PC-3 (cell line): ENCODE data around the gene SGTA. TPM values are rescaled to one million over a fixed set of nuclear protein-coding genes. Genes with fewer than 3 reads are reported as not detected.

Experiments used
- ATAC-seq: fragments of 200-7000 bp; cut with Tn5 transposase; 2 replicates; pipeline ENCODE4 v1.9.1; 2020; ENCODE audit warnings: mild to moderate bottlenecking, moderate library complexity
- BruUV-seq: library from RNA; stranded (reverse); fragments of 400-500 nt; replicated peaks from 2 replicates; lab custom pipeline; 2021; lab: Mats Ljungman, UMichigan
- CTCF ChIA-PET: fragments of 300-600 bp; sonication (Branson Sonifier 250); formaldehyde crosslinking; loops from one replicate; lab custom pipeline; 2022; ENCODE audit warnings: antibody characterized with exemption; lab: Charles Lee
- POLR2A ChIA-PET: fragments of 300-600 bp; sonication (Branson Sonifier 250); formaldehyde crosslinking; loops from one replicate; lab custom pipeline; 2022; ENCODE audit warnings: antibody characterized with exemption; ENCODE audit not compliant: unreplicated experiment; lab: Charles Lee
- DNase-seq: peaks from one replicate; pipeline ENCODE4 v3.0.0-alpha.2; 2015
- H2AFZ ChIP-seq: fragments of 300-600 bp; sonication (generic); 2 replicates; pipeline ENCODE4 v1.6.0; 2016; ENCODE audit warnings: antibody characterized with exemption, low read length
- H3F3A ChIP-seq: fragments of 300-600 bp; sonication (generic); one replicate; pipeline ENCODE4 v1.6.0; 2017; ENCODE audit warnings: antibody characterized with exemption, low read length, control low read depth, mild to moderate bottlenecking; ENCODE audit not compliant: unreplicated experiment
- H3K27ac ChIP-seq: fragments of 300-600 bp; sonication (generic); 2 replicates; pipeline ENCODE4 v1.5.1; 2016; ENCODE audit warnings: mild to moderate bottlenecking, low read length
- H3K27me3 ChIP-seq: fragments of 300-600 bp; sonication (generic); 2 replicates; pipeline ENCODE4 v1.6.1; 2016; ENCODE audit warnings: low read length, mixed read lengths
- H3K36me3 ChIP-seq: fragments of 300-600 bp; sonication (generic); 2 replicates; pipeline ENCODE4 v1.6.1; 2016; ENCODE audit warnings: low read depth, mixed run types, low read length, mixed read lengths
- H3K4me1 ChIP-seq: fragments of 300-600 bp; sonication (generic); 2 replicates; pipeline ENCODE4 v1.5.1; 2016; ENCODE audit warnings: low read length; ENCODE audit not compliant: insufficient read depth
- H3K4me2 ChIP-seq: fragments of 300-600 bp; sonication (generic); 2 replicates; pipeline ENCODE4 v1.6.0; 2016; ENCODE audit warnings: low read length
- H3K4me3 ChIP-seq: fragments of 300-600 bp; sonication (generic); 2 replicates; pipeline ENCODE4 v1.5.1; 2016; ENCODE audit warnings: mild to moderate bottlenecking, low read length, mixed read lengths
- H3K79me2 ChIP-seq: fragments of 300-600 bp; sonication (generic); 2 replicates; pipeline ENCODE4 v1.6.1; 2017; ENCODE audit warnings: low read length, mixed read lengths
- H3K9ac ChIP-seq: fragments of 300-600 bp; sonication (generic); 2 replicates; pipeline ENCODE4 v1.6.0; 2016; ENCODE audit warnings: mild to moderate bottlenecking, low read length
- H3K9me2 ChIP-seq: fragments of 300-600 bp; sonication (generic); replicated peaks from 2 replicates; pipeline ENCODE4 v1.6.1; 2016; ENCODE audit warnings: mixed run types, low read length, mixed read lengths
- H3K9me3 ChIP-seq: fragments of 300-600 bp; sonication (generic); 2 replicates; pipeline ENCODE4 v1.6.1; 2016; ENCODE audit warnings: low read length, mixed read lengths
- H4K20me1 ChIP-seq: fragments of 300-600 bp; sonication (generic); 2 replicates; pipeline ENCODE4 v1.6.1; 2016; ENCODE audit warnings: low read length, mixed read lengths
- CTCF ChIP-seq: fragments of 300-600 bp; sonication (generic); conservative IDR thresholded peaks from 2 replicates; pipeline ENCODE4 v1.5.1; 2017; ENCODE audit warnings: antibody characterized with exemption, low read depth, mild to moderate bottlenecking, low read length
- EZH2 ChIP-seq: fragments of 300-600 bp; sonication (generic); IDR thresholded peaks from one replicate; pipeline ENCODE4 v1.6.1; 2017; ENCODE audit warnings: antibody characterized with exemption, mild to moderate bottlenecking, low read length; ENCODE audit not compliant: unreplicated experiment
- EZH2phosphoT487 ChIP-seq: fragments of 300-600 bp; sonication (generic); IDR thresholded peaks from 2 replicates; pipeline ENCODE4 v1.6.1; 2018; ENCODE audit warnings: mild to moderate bottlenecking, antibody characterized with exemption, low read length, borderline replicate concordance
- intact Hi-C: fragments of 100-400 bp; cut with micrococcal nuclease; formaldehyde crosslinking; loops from 2 replicates; pipeline ENCODE4 v1.9.0; 2023
- total RNA-seq: library from RNA; depleted of rRNA; stranded (reverse); fragments of >200 nt; gene quantifications from 2 replicates; pipeline ENCODE4 v1.2.3, GENCODE V29; 2014

SGTA gene
- total RNA-seq, 1 experiment from 2014 or later, result 78.6 TPM

GRCh38 chr19:2804156-2805004, 21.3 kb upstream of the SGTA start:
- ChIA-PET CTCF (no interaction called here), POLR2A (interaction anchor here (1.0 kb wide), 1 partner anchor 69 kb away, joined by 5 read pairs; no protein-coding TSS in a partner anchor)
- Histone ChIP-seq H2AFZ (no peak overlapping the region), H3K36me3 (no peaks in the 10 kb centered on the region; the same call in 1 of the 2 replicates), H3K4me1 (no peaks in the 10 kb centered on the region), H3K9me3 (no peaks in the 10 kb centered on the region), H3K27ac (no peak overlapping the region), H3F3A (no peaks in the 10 kb centered on the region), H3K4me2 (no peak overlapping the region), H3K4me3 (no peak overlapping the region), H3K9me2 (no peaks in the 10 kb centered on the region), H3K27me3 (no peaks in the 10 kb centered on the region), H4K20me1 (no peaks in the 10 kb centered on the region), H3K79me2 (no peaks in the 10 kb centered on the region), H3K9ac (no peak overlapping the region)
- ATAC-seq (no peak), DNase-seq (no peak)
- no TSS peak for BruUV-seq
- TF ChIP-seq CTCF (no peak), EZH2phosphoT487 (no peak), EZH2 (no peak)
- intact Hi-C loops, result no loop called here

GRCh38 chr19:2803486-2804155, 20.5 kb upstream of the SGTA start:
- no peaks in the 10 kb centered on the region for H3K79me2 ChIP-seq
- H3K4me2 ChIP-seq, result no peak overlapping the region
- intact Hi-C loops, result no loop called here
- no peak overlapping the region for H2AFZ ChIP-seq
- H3K4me1 ChIP-seq, result no peaks in the 10 kb centered on the region
- no peaks in the 10 kb centered on the region for H3F3A ChIP-seq
- TF ChIP-seq EZH2phosphoT487 (no peak), CTCF (no peak), EZH2 (no peak)
- DNase-seq (no peak), ATAC-seq (no peak)
- H4K20me1 ChIP-seq, result no peaks in the 10 kb centered on the region
- no peak overlapping the region for H3K9ac ChIP-seq
- no peaks in the 10 kb centered on the region for H3K9me2 ChIP-seq
- ChIA-PET CTCF (no interaction called here), POLR2A (interaction anchor here (1.0 kb wide), 1 partner anchor 68 kb away, joined by 5 read pairs; no protein-coding TSS in a partner anchor)
- H3K9me3 ChIP-seq, result no peaks in the 10 kb centered on the region
- no TSS peak for BruUV-seq
- H3K4me3 ChIP-seq, result no peak overlapping the region
- H3K27me3 ChIP-seq, result no peaks in the 10 kb centered on the region
- H3K36me3 ChIP-seq, result no peaks in the 10 kb centered on the region; the same call in 1 of the 2 replicates
- H3K27ac ChIP-seq, result no peak overlapping the region

- no peaks in the 10 kb centered on the region; the same call in 1 of the 2 replicates for H3K36me3 ChIP-seq
- POLR2A ChIA-PET, result no interaction called here
Measured at GRCh38 chr19:2802826-2803225, 19.8 kb upstream of the SGTA start.

More at GRCh38 chr19:2802826-2803225, 19.8 kb upstream of the SGTA start:
- CTCF ChIA-PET, result no interaction called here
- DNase-seq (no peak), ATAC-seq (no peak)
- Histone ChIP-seq H3K27me3 (no peaks in the 10 kb centered on the region), H4K20me1 (no peaks in the 10 kb centered on the region), H3K9ac (no peak overlapping the region), H3K27ac (no peak overlapping the region), H3K4me2 (no peak overlapping the region), H3K9me3 (no peaks in the 10 kb centered on the region), H2AFZ (no peak overlapping the region), H3K79me2 (no peaks in the 10 kb centered on the region), H3F3A (no peaks in the 10 kb centered on the region), H3K9me2 (no peaks in the 10 kb centered on the region), H3K4me3 (no peak overlapping the region), H3K4me1 (no peaks in the 10 kb centered on the region)
- intact Hi-C loops, result no loop called here
- no TSS peak for BruUV-seq
- TF ChIP-seq CTCF (no peak), EZH2 (no peak), EZH2phosphoT487 (no peak)
